Natural killer cell treated with Interleukin-12 subunit alpha and Interleukin-12 subunit beta and Interleukin-15 and Interleukin-18, amount 100 ng/mL, for 72 hours (primary cell): ENCODE results near the gene SAMSN1. TPM values are rescaled to one million over a fixed set of nuclear protein-coding genes. Genes with fewer than 3 reads are reported as not detected.
A peak's percentile ranks its signal among the peaks of the same experiment; 100 is the strongest.

Experiments
- ATAC-seq, 2 donors: fragments of 150-1000 bp; cut with Tn5 transposase in 1 of 2; sonication (Bioruptor Pico), chemical (Tn5 transposase) in 1 of 2; 2 replicates each; pipeline ENCODE4 v1.10.0; 2021
- DNase-seq: peaks from one replicate; pipeline ENCODE4 v3.0.0; 2022; ENCODE audit warnings: low spot score
- H3K27ac Mint-ChIP-seq, 2 donors: 1 replicate in 1 of 2; 2 replicates in 1 of 2; pipeline ENCODE4 v1.8.0; 2022; ENCODE audit warnings: mixed read lengths in 2 of 2, mild to moderate bottlenecking in 1 of 2, moderate library complexity in 1 of 2
- H3K27me3 Mint-ChIP-seq, 2 donors: 1 replicate in 1 of 2; 2 replicates in 1 of 2; pipeline ENCODE4 v1.8.0; 2022; ENCODE audit warnings: mixed read lengths in 2 of 2
- H3K36me3 Mint-ChIP-seq: one replicate; pipeline ENCODE4 v1.8.0; 2022; ENCODE audit warnings: mixed read lengths
- H3K4me1 Mint-ChIP-seq, 2 donors: 1 replicate in 1 of 2; 2 replicates in 1 of 2; pipeline ENCODE4 v1.8.0; 2022; ENCODE audit warnings: low read depth in 2 of 2, mixed read lengths in 2 of 2, mild to moderate bottlenecking in 1 of 2
- H3K4me3 Mint-ChIP-seq: one replicate; pipeline ENCODE4 v1.8.0; 2022; ENCODE audit warnings: mixed read lengths
- H3K9me3 Mint-ChIP-seq: 2 replicates; pipeline ENCODE4 v1.8.0; 2022; ENCODE audit warnings: mixed read lengths
- total RNA-seq, 2 donors: library from RNA; stranded (reverse); gene quantifications; one replicate each; pipeline ENCODE4 v1.2.3, GENCODE V29; 2022

Gene SAMSN1
- total RNA-seq, 2 donors from 2014 or later: 158 to 383 TPM

- Mint-ChIP-seq H3K4me3 (no peak overlapping the region), H3K27me3 (no peaks in the 10 kb centered on the region), H3K9me3 (peaks cover 7% of the 10 kb centered on the region), H3K36me3 (peaks cover 15% of the 10 kb centered on the region), H3K4me1 (peaks cover 22 to 32% of the 10 kb centered on the region in 2 donors), H3K27ac (peak overlapping the region; percentile 40 to 49)
- DNase-seq (no peak), ATAC-seq (no peak)
These were observed 37.0 kb upstream of the SAMSN1 start for GRCh38 chr21:14582934-14583628.

- H3K27ac Mint-ChIP-seq: peak overlapping the region; percentile 43 to 68
- no peaks in the 10 kb centered on the region for H3K27me3 Mint-ChIP-seq
- H3K9me3 Mint-ChIP-seq: peaks cover 3% of the 10 kb centered on the region
- H3K36me3 Mint-ChIP-seq: peaks cover 16% of the 10 kb centered on the region
- peak overlapping the region; percentile 66 for H3K4me3 Mint-ChIP-seq
- ATAC-seq: peak in 1 of 2 donors; percentile 71
- peaks cover 18 to 25% of the 10 kb centered on the region in 2 donors for H3K4me1 Mint-ChIP-seq
- no peak for DNase-seq
These were observed 35.9 kb upstream of the SAMSN1 start for GRCh38 chr21:14581902-14582457.

GRCh38 chr21:14573244-14573643 is 27.1 kb upstream of the SAMSN1 start:
- peaks cover 12% of the 10 kb centered on the region for H3K36me3 Mint-ChIP-seq
- no peak overlapping the region for H3K4me3 Mint-ChIP-seq
- peaks cover 27 to 39% of the 10 kb centered on the region in 2 donors for H3K4me1 Mint-ChIP-seq
- ATAC-seq (no peak), DNase-seq (no peak)
- peak overlapping the region in 1 of 2 donors; percentile 11 for H3K27ac Mint-ChIP-seq
- no peaks in the 10 kb centered on the region for H3K27me3 Mint-ChIP-seq
- peaks cover 8% of the 10 kb centered on the region for H3K9me3 Mint-ChIP-seq

- H3K4me3 Mint-ChIP-seq: peak overlapping the region; percentile 0
- H3K36me3 Mint-ChIP-seq: peaks cover 7% of the 10 kb centered on the region
- H3K27me3 Mint-ChIP-seq: no peaks in the 10 kb centered on the region
- peaks cover 35 to 47% of the 10 kb centered on the region in 2 donors for H3K4me1 Mint-ChIP-seq
- ATAC-seq: peak in 1 of 2 donors; percentile 51
- no peak for DNase-seq
- H3K27ac Mint-ChIP-seq: peak overlapping the region in 1 of 2 donors; percentile 2
- peaks cover 8% of the 10 kb centered on the region for H3K9me3 Mint-ChIP-seq
These were observed 26.2 kb upstream of the SAMSN1 start for GRCh38 chr21:14572204-14572780.

- peak overlapping the region; percentile 47 for H3K4me3 Mint-ChIP-seq
- H3K4me1 Mint-ChIP-seq: peaks cover 46 to 60% of the 10 kb centered on the region in 2 donors
- peaks cover 11% of the 10 kb centered on the region for H3K9me3 Mint-ChIP-seq
- no peaks in the 10 kb centered on the region for H3K27me3 Mint-ChIP-seq
- DNase-seq: no peak
- peak overlapping the region; percentile 46 to 52 for H3K27ac Mint-ChIP-seq
- peak; percentile 68 to 73 for ATAC-seq
- H3K36me3 Mint-ChIP-seq: peaks cover 18% of the 10 kb centered on the region
These were observed 23.8 kb upstream of the SAMSN1 start for GRCh38 chr21:14569868-14570267.

- Mint-ChIP-seq H3K27ac (peak overlapping the region; percentile 52 to 68), H3K36me3 (peaks cover 18% of the 10 kb centered on the region)
These were observed 23.0 kb upstream of the SAMSN1 start for GRCh38 chr21:14569026-14569621.

GRCh38 chr21:14567331-14568279 is 21.5 kb upstream of the SAMSN1 start:
- ATAC-seq (peak in 1 of 2 donors; percentile 77), DNase-seq (no peak)
- Mint-ChIP-seq H3K27ac (peak overlapping the region; percentile 52 to 68), H3K4me1 (peaks cover 49 to 60% of the 10 kb centered on the region in 2 donors), H3K27me3 (no peaks in the 10 kb centered on the region), H3K4me3 (peak overlapping the region; percentile 60), H3K9me3 (peaks cover 8% of the 10 kb centered on the region), H3K36me3 (peaks cover 18% of the 10 kb centered on the region)

More at GRCh38 chr21:14569026-14569621, 23.0 kb upstream of the SAMSN1 start:
- Mint-ChIP-seq H3K4me1 (peaks cover 52 to 66% of the 10 kb centered on the region in 2 donors), H3K9me3 (peaks cover 11% of the 10 kb centered on the region), H3K27me3 (no peaks in the 10 kb centered on the region), H3K4me3 (peak overlapping the region; percentile 47)
- DNase-seq (no peak), ATAC-seq (no peak)

GRCh38 chr21:14566894-14567293 is 20.8 kb upstream of the SAMSN1 start:
- Mint-ChIP-seq H3K27ac (peak overlapping the region; percentile 52 to 68), H3K4me3 (peak overlapping the region; percentile 61), H3K36me3 (peaks cover 18% of the 10 kb centered on the region), H3K9me3 (peaks cover 11% of the 10 kb centered on the region), H3K27me3 (no peaks in the 10 kb centered on the region), H3K4me1 (peaks cover 44 to 54% of the 10 kb centered on the region in 2 donors)
- DNase-seq (no peak), ATAC-seq (no peak)

GRCh38 chr21:14562959-14563358 is 16.8 kb upstream of the SAMSN1 start:
- no peak overlapping the region for H3K27ac Mint-ChIP-seq
- DNase-seq (no peak), ATAC-seq (no peak)
- H3K9me3 Mint-ChIP-seq: peaks cover 10% of the 10 kb centered on the region
- no peaks in the 10 kb centered on the region for H3K27me3 Mint-ChIP-seq
- H3K4me1 Mint-ChIP-seq: peaks cover 37 to 38% of the 10 kb centered on the region in 2 donors
- H3K36me3 Mint-ChIP-seq: peaks cover 27% of the 10 kb centered on the region
- H3K4me3 Mint-ChIP-seq: no peak overlapping the region

- peaks cover 10% of the 10 kb centered on the region for H3K9me3 Mint-ChIP-seq
- peaks cover 31 to 32% of the 10 kb centered on the region in 2 donors for H3K4me1 Mint-ChIP-seq
- H3K4me3 Mint-ChIP-seq: no peak overlapping the region
- H3K27me3 Mint-ChIP-seq: no peaks in the 10 kb centered on the region
- DNase-seq: no peak
- ATAC-seq: peak in 1 of 2 donors; percentile 36
- H3K27ac Mint-ChIP-seq: peak overlapping the region in 1 of 2 donors; percentile 3
- peaks cover 21% of the 10 kb centered on the region for H3K36me3 Mint-ChIP-seq
These were observed 14.4 kb upstream of the SAMSN1 start for GRCh38 chr21:14560555-14560954.

GRCh38 chr21:14560139-14560538 is 14.0 kb upstream of the SAMSN1 start:
- ATAC-seq (no peak), DNase-seq (no peak)
- Mint-ChIP-seq H3K9me3 (peaks cover 7% of the 10 kb centered on the region), H3K27me3 (no peaks in the 10 kb centered on the region), H3K36me3 (peaks cover 17% of the 10 kb centered on the region), H3K27ac (peak overlapping the region in 1 of 2 donors; percentile 3), H3K4me1 (peaks cover 30 to 31% of the 10 kb centered on the region in 2 donors), H3K4me3 (no peak overlapping the region)

GRCh38 chr21:14559102-14559501 is 13.0 kb upstream of the SAMSN1 start:
- peaks cover 17% of the 10 kb centered on the region for H3K36me3 Mint-ChIP-seq
- H3K27ac Mint-ChIP-seq: peak overlapping the region in 1 of 2 donors; percentile 12
- ATAC-seq (peak in 1 of 2 donors; percentile 15), DNase-seq (no peak)
- H3K4me1 Mint-ChIP-seq: peaks cover 28% of the 10 kb centered on the region in 2 donors
- H3K9me3 Mint-ChIP-seq: peaks cover 7% of the 10 kb centered on the region
- no peak overlapping the region for H3K4me3 Mint-ChIP-seq
- no peaks in the 10 kb centered on the region for H3K27me3 Mint-ChIP-seq

GRCh38 chr21:14557413-14557812 is 11.3 kb upstream of the SAMSN1 start:
- peak overlapping the region in 1 of 2 donors; percentile 8 for H3K27ac Mint-ChIP-seq
- ATAC-seq (no peak), DNase-seq (no peak)
- H3K36me3 Mint-ChIP-seq: peaks cover 17% of the 10 kb centered on the region
- no peak overlapping the region for H3K4me3 Mint-ChIP-seq
- H3K9me3 Mint-ChIP-seq: peaks cover 7% of the 10 kb centered on the region
- peaks cover 28 to 31% of the 10 kb centered on the region in 2 donors for H3K4me1 Mint-ChIP-seq
- H3K27me3 Mint-ChIP-seq: no peaks in the 10 kb centered on the region
